ENCODE data around the gene ASIC5.

Gene ASIC5

GRCh38 chr4:155805016-155805415 is 61.1 kb downstream of the ASIC5 start:
- Histone ChIP-seq H3K36me3 (ENCODE audit: control insufficient read depth in 2 of 2, insufficient read depth in 1 of 2, low read length in 2 of 2) (peaks cover 0 to 41% of the 10 kb centered on the region in 2 experiments; a peak in 2 of 3 replicates), H3K9me3 (ENCODE audit: control insufficient read depth, insufficient read depth, low read depth, low read length) (no peaks in the 10 kb centered on the region), H3K27ac (ENCODE audit: extremely low read depth, low read depth, low read length) (no peak overlapping the region), H3K4me3 (ENCODE audit: low read depth, low read length) (no peak overlapping the region), H3K4me1 (ENCODE audit: control insufficient read depth, insufficient read depth, low read length) (no peaks in the 10 kb centered on the region)
- TF ChIP-seq ZNF146 (tag by site-specific recombination; IDR thresholded peaks at IDR 0.05) (no peak), ZNF37A (tag by site-specific recombination; IDR thresholded peaks at IDR 0.05) (no peak), HOXC10 (CRISPR knock-in tag; IDR thresholded peaks at IDR 0.05) (no peak), IKZF3 (tag by site-specific recombination; IDR thresholded peaks at IDR 0.05) (no peak), TCF7L2 (IDR thresholded peaks at IDR 0.05; ENCODE audit: borderline replicate concordance, low read depth, low read length) (no peak), GFI1B (tag by site-specific recombination; IDR thresholded peaks at IDR 0.05) (no peak), ZFHX2 (tag by site-specific recombination; conservative IDR thresholded peaks at IDR 0.05) (no peak), GLIS1 (tag by site-specific recombination; IDR thresholded peaks at IDR 0.05) (no peak), ZNF175 (tag by site-specific recombination; IDR thresholded peaks at IDR 0.05) (no peak), MZF1 (tag by site-specific recombination; IDR thresholded peaks at IDR 0.05; ENCODE audit: borderline replicate concordance) (no peak), ZNF2 (tag by site-specific recombination; IDR thresholded peaks at IDR 0.05) (no peak), ZNF280D (tag by site-specific recombination; IDR thresholded peaks at IDR 0.05) (no peak), HIC1 (tag by site-specific recombination; IDR thresholded peaks at IDR 0.05) (no peak), ZNF214 (tag by site-specific recombination; IDR thresholded peaks at IDR 0.05; ENCODE audit: borderline replicate concordance) (no peak)
- TF ChIP-seq, protein P1, sequence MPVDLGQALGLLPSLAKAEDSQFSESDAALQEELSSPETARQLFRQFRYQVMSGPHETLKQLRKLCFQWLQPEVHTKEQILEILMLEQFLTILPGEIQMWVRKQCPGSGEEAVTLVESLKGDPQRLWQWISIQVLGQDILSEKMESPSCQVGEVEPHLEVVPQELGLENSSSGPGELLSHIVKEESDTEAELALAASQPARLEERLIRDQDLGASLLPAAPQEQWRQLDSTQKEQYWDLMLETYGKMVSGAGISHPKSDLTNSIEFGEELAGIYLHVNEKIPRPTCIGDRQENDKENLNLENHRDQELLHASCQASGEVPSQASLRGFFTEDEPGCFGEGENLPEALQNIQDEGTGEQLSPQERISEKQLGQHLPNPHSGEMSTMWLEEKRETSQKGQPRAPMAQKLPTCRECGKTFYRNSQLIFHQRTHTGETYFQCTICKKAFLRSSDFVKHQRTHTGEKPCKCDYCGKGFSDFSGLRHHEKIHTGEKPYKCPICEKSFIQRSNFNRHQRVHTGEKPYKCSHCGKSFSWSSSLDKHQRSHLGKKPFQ (tag by site-specific recombination; IDR thresholded peaks at IDR 0.05): no peak
- TF ChIP-seq, protein P2, sequence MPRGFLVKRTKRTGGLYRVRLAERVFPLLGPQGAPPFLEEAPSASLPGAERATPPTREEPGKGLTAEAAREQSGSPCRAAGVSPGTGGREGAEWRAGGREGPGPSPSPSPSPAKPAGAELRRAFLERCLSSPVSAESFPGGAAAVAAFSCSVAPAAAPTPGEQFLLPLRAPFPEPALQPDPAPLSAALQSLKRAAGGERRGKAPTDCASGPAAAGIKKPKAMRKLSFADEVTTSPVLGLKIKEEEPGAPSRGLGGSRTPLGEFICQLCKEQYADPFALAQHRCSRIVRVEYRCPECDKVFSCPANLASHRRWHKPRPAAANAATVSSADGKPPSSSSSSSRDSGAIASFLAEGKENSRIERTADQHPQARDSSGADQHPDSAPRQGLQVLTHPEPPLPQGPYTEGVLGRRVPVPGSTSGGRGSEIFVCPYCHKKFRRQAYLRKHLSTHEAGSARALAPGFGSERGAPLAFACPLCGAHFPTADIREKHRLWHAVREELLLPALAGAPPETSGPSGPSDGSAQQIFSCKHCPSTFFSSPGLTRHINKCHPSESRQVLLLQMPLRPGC (tag by site-specific recombination; IDR thresholded peaks at IDR 0.05): no peak
- TF ChIP-seq, protein P3, sequence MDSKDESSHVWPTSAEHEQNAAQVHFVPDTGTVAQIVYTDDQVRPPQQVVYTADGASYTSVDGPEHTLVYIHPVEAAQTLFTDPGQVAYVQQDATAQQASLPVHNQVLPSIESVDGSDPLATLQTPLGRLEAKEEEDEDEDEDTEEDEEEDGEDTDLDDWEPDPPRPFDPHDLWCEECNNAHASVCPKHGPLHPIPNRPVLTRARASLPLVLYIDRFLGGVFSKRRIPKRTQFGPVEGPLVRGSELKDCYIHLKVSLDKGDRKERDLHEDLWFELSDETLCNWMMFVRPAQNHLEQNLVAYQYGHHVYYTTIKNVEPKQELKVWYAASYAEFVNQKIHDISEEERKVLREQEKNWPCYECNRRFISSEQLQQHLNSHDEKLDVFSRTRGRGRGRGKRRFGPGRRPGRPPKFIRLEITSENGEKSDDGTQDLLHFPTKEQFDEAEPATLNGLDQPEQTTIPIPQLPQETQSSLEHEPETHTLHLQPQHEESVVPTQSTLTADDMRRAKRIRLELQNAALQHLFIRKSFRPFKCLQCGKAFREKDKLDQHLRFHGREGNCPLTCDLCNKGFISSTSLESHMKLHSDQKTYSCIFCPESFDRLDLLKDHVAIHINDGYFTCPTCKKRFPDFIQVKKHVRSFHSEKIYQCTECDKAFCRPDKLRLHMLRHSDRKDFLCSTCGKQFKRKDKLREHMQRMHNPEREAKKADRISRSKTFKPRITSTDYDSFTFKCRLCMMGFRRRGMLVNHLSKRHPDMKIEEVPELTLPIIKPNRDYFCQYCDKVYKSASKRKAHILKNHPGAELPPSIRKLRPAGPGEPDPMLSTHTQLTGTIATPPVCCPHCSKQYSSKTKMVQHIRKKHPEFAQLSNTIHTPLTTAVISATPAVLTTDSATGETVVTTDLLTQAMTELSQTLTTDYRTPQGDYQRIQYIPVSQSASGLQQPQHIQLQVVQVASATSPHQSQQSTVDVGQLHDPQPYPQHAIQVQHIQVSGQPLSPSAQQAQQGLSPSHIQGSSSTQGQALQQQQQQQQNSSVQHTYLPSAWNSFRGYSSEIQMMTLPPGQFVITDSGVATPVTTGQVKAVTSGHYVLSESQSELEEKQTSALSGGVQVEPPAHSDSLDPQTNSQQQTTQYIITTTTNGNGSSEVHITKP (tag by site-specific recombination; IDR thresholded peaks at IDR 0.05): no peak
- POLR2A ChIA-PET: no interaction called here
- CTCF ChIA-PET: no interaction called here

All from HEK293 (cell line).